22Rv1 (cell line): Measurements from ENCODE around the gene RHBDD2.

Source experiments
- H3K27ac ChIP-seq: fragments of 450-650 bp; 2 replicates; pipeline ENCODE4 v1.5.1; 2017
- ZFX ChIP-seq: fragments of 450-650 bp; IDR thresholded peaks from 2 replicates; pipeline ENCODE4 v1.6.1; 2017; ENCODE audit warnings: antibody characterized with exemption, borderline replicate concordance
- TF ChIP-seq, protein P1 (sequence below): fragments of 450-650 bp; IDR thresholded peaks from 2 replicates; pipeline ENCODE4 v1.5.1; 2017; ENCODE audit warnings: mild to moderate bottlenecking

The RHBDD2 gene

DNA sequence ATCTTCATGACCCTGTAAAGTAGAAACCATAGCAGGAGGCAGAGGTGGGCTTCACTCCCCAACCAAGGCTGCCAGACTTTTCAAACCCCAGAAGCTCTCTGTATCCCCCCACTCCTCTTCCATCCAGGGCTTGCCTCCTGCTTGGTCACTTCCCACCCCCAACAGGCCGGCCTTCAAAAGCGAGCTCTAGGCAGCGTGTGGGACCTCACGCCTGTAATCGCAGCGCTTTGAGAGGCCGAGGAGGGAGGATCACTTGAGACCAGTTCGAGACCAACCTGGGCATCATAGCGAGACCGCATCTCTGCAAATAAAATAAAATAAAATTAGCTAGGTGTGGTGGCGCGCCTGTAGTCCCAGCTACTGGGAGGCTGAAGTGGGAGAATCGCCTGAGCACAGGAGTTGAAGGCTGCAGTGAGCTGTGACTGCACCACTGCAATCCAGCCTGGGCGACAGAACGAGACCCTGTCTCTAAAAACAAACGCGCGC is 35.4 kb downstream of the RHBDD2 start:
- peak overlapping the region; percentile 82 for H3K27ac ChIP-seq
- TF ChIP-seq, protein P1, sequence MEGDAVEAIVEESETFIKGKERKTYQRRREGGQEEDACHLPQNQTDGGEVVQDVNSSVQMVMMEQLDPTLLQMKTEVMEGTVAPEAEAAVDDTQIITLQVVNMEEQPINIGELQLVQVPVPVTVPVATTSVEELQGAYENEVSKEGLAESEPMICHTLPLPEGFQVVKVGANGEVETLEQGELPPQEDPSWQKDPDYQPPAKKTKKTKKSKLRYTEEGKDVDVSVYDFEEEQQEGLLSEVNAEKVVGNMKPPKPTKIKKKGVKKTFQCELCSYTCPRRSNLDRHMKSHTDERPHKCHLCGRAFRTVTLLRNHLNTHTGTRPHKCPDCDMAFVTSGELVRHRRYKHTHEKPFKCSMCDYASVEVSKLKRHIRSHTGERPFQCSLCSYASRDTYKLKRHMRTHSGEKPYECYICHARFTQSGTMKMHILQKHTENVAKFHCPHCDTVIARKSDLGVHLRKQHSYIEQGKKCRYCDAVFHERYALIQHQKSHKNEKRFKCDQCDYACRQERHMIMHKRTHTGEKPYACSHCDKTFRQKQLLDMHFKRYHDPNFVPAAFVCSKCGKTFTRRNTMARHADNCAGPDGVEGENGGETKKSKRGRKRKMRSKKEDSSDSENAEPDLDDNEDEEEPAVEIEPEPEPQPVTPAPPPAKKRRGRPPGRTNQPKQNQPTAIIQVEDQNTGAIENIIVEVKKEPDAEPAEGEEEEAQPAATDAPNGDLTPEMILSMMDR = no peak; the same call in 1 of the 2 replicates
- TF ChIP-seq ZFX = no peak

DNA sequence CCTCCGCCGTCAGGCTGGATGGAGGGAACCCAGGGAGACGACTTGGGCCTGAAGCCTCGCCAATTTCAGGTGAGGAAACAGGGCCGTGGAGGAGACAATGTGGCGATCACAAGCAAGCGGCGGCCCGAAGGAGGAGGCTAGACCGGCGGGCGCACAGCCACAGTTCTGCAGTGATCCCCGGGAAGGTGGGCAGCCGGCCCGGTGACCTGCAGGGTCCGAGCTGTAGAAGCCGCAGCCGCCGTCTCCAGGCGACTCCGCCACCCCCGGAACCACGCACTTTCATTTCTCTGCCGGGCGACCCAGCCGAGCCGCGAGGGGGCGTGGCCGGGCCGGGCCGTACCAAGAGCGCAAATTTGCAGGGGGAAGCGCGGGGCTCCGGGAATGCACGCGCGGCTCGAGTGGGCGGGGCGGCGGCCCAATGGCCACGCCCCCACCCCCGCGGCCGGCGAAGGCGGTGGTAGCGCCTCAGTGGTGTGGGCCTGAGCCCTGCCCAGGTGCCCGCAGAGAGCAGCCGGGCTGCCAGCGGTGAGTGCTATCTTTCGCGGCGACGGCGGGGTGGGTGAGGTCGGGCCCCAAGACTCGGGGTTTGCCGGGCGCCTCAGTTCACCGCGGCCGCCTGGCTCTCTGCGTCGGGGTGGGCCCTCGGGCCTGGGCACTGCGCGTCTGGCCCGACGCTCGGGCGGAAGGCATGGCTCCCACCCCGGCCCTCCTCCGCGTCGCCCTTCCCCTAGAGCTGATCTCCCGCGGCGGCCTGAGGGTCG is 36.0 kb downstream of the RHBDD2 start, which contains the start of gene POR:
Gene POR (plus strand): TSS at position 501 of the 761 bp plus-strand sequence. CDS start 38,847 bp downstream, outside the sequence.
- TF ChIP-seq ZFX = no peak
- TF ChIP-seq, protein P1 = no peak
- peak within 1 kb of the TSS; percentile 82 for H3K27ac ChIP-seq

DNA sequence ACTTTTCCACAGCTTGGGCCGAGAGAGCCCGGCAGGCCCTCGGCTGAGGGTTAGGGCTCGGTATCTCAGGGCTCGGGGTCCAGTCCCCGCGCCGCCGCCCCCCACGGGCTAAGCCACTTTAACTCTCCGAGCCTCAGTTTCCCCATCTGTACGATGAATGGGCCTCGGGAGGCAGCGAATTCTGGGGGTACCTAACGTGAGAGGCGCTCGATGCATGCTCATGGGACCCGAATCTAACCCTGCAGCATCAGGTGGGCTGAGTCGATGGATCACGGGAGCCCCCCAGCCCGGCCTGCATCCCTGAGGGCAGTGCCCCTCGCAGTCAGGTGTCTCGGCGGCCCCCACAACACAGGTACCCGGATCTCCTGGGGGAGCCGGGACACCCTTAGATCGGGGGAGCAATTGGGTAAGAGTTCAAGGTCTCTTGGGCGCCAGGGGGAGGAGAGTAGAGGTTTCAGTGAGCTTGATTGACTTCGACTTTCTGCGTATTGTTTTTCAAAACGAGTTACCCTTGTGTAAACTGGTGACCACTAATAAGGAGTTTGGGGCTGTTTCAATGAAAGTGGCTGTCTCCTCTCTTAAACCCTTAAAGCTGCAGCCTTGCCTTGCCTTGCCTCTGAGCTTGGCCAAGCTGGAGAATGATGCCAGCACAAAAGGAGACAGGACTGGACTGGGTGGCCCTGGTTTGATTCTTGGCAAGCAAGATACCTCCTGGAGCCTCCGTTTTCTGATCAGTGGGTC is 36.8 kb downstream of the RHBDD2 start:
- TF ChIP-seq, protein P1 = no peak
- TF ChIP-seq ZFX = no peak
- peak overlapping the region; percentile 82 for H3K27ac ChIP-seq

DNA sequence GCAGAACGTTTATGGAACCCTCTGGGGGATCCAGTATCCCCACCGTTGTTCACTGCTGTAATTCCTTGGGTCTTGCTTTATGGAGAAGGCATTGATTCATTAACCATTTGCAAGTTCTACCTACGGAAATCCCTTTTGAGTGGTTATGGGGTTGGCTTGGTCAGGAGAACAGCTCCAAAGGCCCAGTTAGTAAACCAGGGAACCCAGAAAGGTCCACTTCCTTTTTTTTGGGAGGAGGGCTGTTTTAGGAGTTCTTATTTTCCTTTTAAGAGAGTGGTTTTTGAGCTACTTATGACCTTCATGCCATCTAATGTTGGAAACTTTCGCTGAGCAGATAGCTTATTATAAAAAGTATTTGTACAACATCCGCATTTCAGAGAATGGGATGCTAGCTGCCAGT is 37.4 kb downstream of the RHBDD2 start:
- no peak for TF ChIP-seq ZFX
- H3K27ac ChIP-seq = peak overlapping the region; percentile 82; the same call in 1 of the 2 replicates

DNA sequence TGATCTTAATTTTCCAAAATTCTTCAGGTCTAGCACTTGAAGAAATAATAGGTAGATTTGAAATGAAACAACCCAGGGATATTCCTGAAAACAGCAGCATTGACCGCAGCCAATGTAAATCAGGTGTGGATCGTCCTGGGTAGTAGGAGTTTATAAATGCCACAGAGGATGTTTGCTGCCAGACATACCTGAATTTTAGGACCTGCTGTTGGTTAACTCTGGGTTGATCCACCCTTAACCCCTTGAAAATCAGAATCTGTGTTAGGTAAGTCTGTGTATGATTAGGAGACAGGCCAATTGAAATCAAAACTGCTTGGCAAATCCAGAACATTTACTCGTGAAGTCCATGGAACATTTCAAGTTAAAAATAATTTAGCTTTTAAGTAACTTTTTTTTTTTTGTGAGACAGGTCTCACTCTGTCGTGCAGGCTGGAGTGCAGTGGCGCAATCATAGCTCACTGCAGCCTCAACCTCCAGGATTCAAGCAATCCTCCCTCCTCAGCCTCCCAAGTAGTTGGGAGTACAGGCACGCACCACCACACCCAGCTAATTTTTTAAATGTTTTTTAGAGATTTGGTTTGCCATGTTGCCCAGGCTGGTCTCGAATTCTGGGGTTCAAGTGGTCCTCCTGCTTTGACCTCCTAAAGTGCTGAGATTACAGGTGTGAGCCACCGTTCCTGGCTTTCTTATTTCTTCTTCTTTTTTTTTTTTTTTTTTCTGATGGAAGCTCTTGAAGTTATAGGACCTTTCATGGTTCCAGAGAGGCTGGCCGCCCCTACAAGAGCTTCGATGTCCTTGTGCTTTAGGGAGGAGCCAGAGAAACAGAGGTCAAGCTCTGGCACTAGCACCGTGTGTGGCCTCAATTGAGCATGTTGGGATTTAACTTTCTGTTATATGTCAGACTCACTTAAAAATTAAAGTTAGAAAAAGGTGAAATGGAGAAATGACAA is 38.1 kb downstream of the RHBDD2 start:
- no peak for TF ChIP-seq ZFX
- TF ChIP-seq, protein P1 = no peak
- no peak overlapping the region for H3K27ac ChIP-seq

DNA sequence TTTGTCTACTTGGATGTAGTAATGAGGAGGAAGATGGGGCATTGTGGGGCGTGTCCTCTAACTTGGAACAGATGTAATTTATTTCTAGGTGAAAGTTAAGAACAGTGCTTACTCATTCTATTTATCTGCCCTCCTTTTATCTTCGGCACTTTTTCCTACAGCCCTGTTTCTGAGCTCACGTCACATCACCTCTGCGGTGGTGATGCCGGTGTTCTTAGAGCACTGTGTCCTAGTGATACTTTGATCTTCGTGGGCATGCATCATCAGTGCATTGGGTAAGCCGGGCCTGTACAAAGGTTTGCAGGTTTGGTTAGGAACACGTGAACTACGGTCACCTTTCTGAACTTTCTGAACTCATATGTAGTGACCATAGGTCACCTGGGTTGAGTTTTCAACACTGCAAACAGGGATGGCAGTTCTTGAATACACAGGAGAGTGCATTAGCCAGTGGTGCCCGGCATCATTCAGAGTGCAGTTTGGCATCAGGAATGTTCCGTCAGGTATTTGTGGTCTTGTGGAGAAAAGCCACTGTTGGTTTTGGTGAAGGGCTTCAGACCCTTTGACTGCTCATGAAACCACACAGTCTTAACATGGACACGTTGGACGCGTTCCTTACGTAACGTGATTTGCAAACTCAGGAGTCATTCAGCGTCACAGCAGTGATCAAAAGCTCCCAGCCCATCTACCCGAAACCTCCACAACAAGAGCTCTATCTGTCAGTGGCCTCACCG is 41.8 kb downstream of the RHBDD2 start:
- TF ChIP-seq, protein P1 = no peak
- TF ChIP-seq ZFX = no peak
- no peak overlapping the region for H3K27ac ChIP-seq

DNA sequence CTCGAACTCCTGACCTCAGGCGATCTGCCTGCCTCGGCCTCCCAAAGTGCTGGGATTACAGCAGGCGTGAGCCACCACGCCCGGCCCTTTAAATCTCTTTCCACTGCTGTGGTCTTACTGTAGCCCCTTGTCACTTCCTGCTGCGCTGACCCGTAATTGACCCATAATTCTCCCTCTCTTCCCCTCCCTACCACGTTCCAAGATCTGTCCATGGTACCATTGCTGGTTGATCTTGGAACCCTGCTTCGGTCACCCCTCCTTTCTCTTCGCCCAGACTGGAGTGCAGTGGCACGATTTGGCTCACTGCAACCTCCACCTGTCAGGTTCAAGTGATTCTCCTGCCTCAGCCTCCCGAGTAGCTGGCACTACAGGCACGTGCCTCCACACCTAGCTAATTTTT is 42.6 kb downstream of the RHBDD2 start:
- H3K27ac ChIP-seq = no peak overlapping the region
- TF ChIP-seq ZFX = no peak
- TF ChIP-seq, protein P1 = no peak
